Thyroid gland (tissue), 4 donors: ENCODE measurements around the gene FREY1. TPM values are rescaled to one million over a fixed set of nuclear protein-coding genes. Genes with fewer than 3 reads are reported as not detected.

Experiments
- DNase-seq, 2 donors: peaks; one replicate each; pipeline ENCODE4 v3.0.0-alpha.2; 2019
- H3K27ac ChIP-seq, 3 donors: fragments of 200-600 bp; sonication (generic); 1 replicate in 2 of 3; 2 replicates in 1 of 3; pipeline ENCODE4 v1.5.1; 2016 to 2019; ENCODE audit warnings: mild to moderate bottlenecking in 1 of 3, moderate library complexity in 1 of 3
- H3K27me3 ChIP-seq: fragments of 200-600 bp; sonication (generic); one replicate; pipeline ENCODE4 v1.5.1; 2019
- H3K36me3 ChIP-seq, 2 donors: fragments of 200-600 bp; sonication (generic); one replicate each; pipeline ENCODE4 v1.5.1; 2016 to 2019
- H3K4me1 ChIP-seq, 2 donors: fragments of 200-600 bp; sonication (generic); one replicate each; pipeline ENCODE4 v1.5.1; 2017 to 2019
- H3K4me3 ChIP-seq, 3 donors: fragments of 200-600 bp; sonication (generic); replicated peaks in 1 of 3; 1 replicate in 2 of 3; 2 replicates in 1 of 3; pipeline ENCODE4 v1.5.1; 2016; ENCODE audit warnings: mild to moderate bottlenecking in 1 of 3
- H3K9me3 ChIP-seq: fragments of 200-600 bp; sonication (generic); one replicate; pipeline ENCODE4 v1.5.1; 2017
- CTCF ChIP-seq, 6 experiments: fragments of 200-600 bp in 3 of 6; fragments of 450-650 bp in 3 of 6; sonication (generic) in 3 of 6; IDR thresholded peaks; one replicate each; pipeline ENCODE4 v1.5.1; 2016 to 2019; ENCODE audit warnings: antibody characterized with exemption in 6 of 6, mild to moderate bottlenecking in 2 of 6, inconsistent platforms in 1 of 6, moderate library complexity in 1 of 6
- POLR2A ChIP-seq, 2 donors: fragments of 450-650 bp; IDR thresholded peaks; one replicate each; pipeline ENCODE4 v1.6.1; 2017; ENCODE audit warnings: antibody characterized with exemption in 2 of 2, mild to moderate bottlenecking in 2 of 2, moderate library complexity in 1 of 2
- WGBS, 2 donors: methylation state at CpG; one replicate each; pipeline ENCODE4 v1.1.5; 2017; 5-methylcytosine and 5-hydroxymethylcytosine counted together
- intact Hi-C: fragments of 100-400 bp; cut with DNase I; formaldehyde crosslinking; loops from one replicate; pipeline ENCODE4 v1.15.1; 2023
- total RNA-seq, 4 donors: library from RNA; depleted of rRNA; stranded (reverse); fragments of >200 nt; gene quantifications; one replicate each; pipeline ENCODE4 v1.2.3, GENCODE V29; 2016

FREY1 gene
- total RNA-seq, 4 donors from 2014 or later = 1.8 to 2.6 TPM; not detected in 2

GRCh38 chr11:45935349-45936064, 28.4 kb upstream of the FREY1 start:
- Histone ChIP-seq H3K27ac (no peak overlapping the region), H3K27me3 (no peaks in the 10 kb centered on the region), H3K36me3 (peaks cover 33 to 36% of the 10 kb centered on the region in 2 donors), H3K9me3 (no peaks in the 10 kb centered on the region), H3K4me3 (no peak overlapping the region), H3K4me1 (peaks cover 0 to 4% of the 10 kb centered on the region in 2 donors)
- TF ChIP-seq POLR2A (IDR thresholded peaks at IDR 0.05) (no peak), CTCF (IDR thresholded peaks at IDR 0.05) (no peak)
- DNase-seq = no peak
- WGBS, 2 donors = 93 to 94% methylated on average over 8 of the region's 8 CpGs
- intact Hi-C loops = no loop called here

- no peaks in the 10 kb centered on the region for H3K27me3 ChIP-seq
- H3K4me1 ChIP-seq = peaks cover 6 to 12% of the 10 kb centered on the region in 2 donors
- intact Hi-C loops = no loop called here
- peaks cover 33 to 36% of the 10 kb centered on the region in 2 donors for H3K36me3 ChIP-seq
- TF ChIP-seq POLR2A (IDR thresholded peaks at IDR 0.05) (no peak), CTCF (IDR thresholded peaks at IDR 0.05) (no peak)
- no peak overlapping the region for H3K27ac ChIP-seq
- H3K9me3 ChIP-seq = no peaks in the 10 kb centered on the region
- WGBS, 2 donors = 86 to 89% methylated on average over 12 of the region's 12 CpGs
- H3K4me3 ChIP-seq = no peak overlapping the region
- no peak for DNase-seq
These were observed 27.7 kb upstream of the FREY1 start for GRCh38 chr11:45934580-45935318.

GRCh38 chr11:45933846-45934579, 26.9 kb upstream of the FREY1 start:
- Histone ChIP-seq H3K4me1 (peaks cover 6 to 15% of the 10 kb centered on the region in 2 donors), H3K9me3 (no peaks in the 10 kb centered on the region), H3K36me3 (peaks cover 33 to 36% of the 10 kb centered on the region in 2 donors), H3K27ac (no peak overlapping the region), H3K27me3 (no peaks in the 10 kb centered on the region), H3K4me3 (no peak overlapping the region)
- DNase-seq = no peak
- 93% methylated on average over 15 to 18 of the region's 21 CpGs for WGBS, 2 donors
- intact Hi-C loops = no loop called here
- no peak for TF ChIP-seq POLR2A (IDR thresholded peaks at IDR 0.05)
- TF ChIP-seq CTCF (IDR thresholded peaks at IDR 0.05) = no peak

GRCh38 chr11:45933131-45933831, 26.2 kb upstream of the FREY1 start:
- H3K27me3 ChIP-seq = no peaks in the 10 kb centered on the region
- H3K9me3 ChIP-seq = no peaks in the 10 kb centered on the region
- TF ChIP-seq CTCF (IDR thresholded peaks at IDR 0.05) (no peak), POLR2A (IDR thresholded peaks at IDR 0.05) (no peak)
- intact Hi-C loops = no loop called here
- DNase-seq = no peak
- WGBS, 2 donors = 78 to 89% methylated on average over 15 of the region's 15 CpGs
- H3K4me1 ChIP-seq = peaks cover 6 to 15% of the 10 kb centered on the region in 2 donors
- no peak overlapping the region for H3K4me3 ChIP-seq
- no peak overlapping the region for H3K27ac ChIP-seq
- peaks cover 33 to 36% of the 10 kb centered on the region in 2 donors for H3K36me3 ChIP-seq
